Epithelial cell of prostate (primary cell): Measurements from ENCODE around the gene SHROOM1.
A peak's percentile ranks its signal among the peaks of the same experiment; 100 is the strongest.

Experiments
- DNase-seq: peaks from one replicate; pipeline ENCODE4 v3.0.0-alpha.2; 2011; ENCODE audit warnings: low read depth, low spot score
- H3K27ac ChIP-seq: fragments of 450-650 bp; 2 replicates; pipeline ENCODE4 v1.5.1; 2017; ENCODE audit warnings: mild to moderate bottlenecking

Gene SHROOM1

DNA sequence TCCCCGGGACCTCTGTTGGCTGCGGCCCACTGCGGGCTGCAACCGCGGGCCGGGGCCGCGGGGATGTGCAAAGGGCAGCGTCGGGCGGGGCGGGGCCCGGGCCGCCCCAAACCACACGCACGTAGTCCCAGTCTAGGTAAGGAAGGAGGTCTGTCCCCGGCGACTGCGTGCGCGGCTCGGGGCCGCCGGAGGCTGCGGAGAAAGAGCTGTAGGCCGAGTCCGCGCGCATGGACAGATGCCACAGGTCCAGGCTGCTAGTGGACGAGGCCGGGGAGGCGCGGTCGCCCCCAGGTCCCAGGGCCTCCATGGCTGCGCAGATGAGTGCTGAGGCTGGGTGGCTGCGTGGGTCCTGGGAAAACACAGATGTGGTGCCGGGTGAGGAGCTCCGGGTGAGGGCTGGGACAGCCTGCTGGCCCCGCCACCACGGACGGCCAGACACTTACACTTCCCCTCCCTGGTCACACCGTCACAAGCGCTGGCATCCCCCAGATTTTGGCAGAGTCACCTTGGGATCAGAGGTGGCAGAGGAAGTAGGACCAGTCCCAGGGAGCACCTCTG is 4.5 kb downstream of the SHROOM1 start:
- DNase-seq: no peak
- no peak overlapping the region for H3K27ac ChIP-seq

DNA sequence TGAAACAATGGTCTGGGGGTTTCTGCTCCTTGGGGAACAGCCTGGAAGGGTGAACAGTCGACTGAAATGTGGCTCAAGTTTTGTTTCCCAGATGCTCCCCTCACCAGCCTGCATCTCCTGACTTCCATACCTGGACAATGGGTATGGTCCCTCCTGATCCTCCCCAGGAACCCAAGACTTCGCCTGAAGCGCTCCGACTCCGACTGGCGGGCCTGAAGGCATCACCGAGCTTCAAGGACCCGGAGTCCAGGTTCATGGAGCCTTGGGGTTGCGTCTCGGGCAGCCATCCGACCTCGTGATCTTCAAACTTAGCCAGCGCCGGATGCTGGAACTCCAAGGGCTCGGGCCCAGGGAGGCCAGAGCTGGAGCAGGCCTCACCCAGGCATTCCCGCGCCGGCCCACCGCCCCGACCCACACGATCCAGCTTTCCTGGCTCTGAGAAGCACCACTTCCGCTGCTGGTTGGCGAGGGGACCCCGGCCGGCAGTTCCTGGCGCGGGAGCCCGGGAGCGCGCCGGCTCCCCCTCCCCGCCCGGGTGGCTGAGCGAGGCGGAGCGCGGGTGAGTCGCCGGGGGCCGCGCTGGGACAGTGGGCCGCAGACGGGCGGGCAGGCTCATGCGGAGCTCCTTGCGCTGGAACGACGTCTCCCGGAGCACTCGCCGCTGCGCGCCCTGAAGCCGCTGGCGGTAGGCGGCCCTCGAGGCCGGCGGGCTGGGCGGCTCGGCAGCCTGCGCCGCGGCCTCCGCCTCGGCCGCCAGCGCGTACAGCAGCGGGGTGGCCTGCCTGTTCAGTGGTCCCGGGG is 5.2 kb downstream of the SHROOM1 start:
- no peak overlapping the region for H3K27ac ChIP-seq
- DNase-seq: no peak

DNA sequence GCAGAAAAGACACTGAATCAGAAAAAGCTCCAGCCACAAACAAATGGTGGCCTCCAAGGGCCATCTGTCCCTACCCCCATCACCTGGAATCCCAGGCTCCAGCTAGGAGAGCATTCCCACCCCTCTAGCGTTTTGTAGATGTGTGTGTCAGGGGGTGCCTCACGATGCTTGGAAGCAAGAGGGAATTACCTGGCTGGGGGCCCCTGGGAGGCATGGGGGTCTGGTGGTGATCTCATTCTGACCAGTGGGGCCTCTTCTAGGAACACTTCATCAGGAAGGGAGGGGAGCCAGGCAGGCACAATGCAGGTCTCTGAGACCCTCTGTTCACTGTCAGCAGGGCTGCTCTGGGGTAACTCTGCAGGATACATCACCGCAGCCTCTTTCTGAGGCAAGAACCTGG is 6.0 kb downstream of the SHROOM1 start:
- DNase-seq: no peak
- H3K27ac ChIP-seq: no peak overlapping the region

DNA sequence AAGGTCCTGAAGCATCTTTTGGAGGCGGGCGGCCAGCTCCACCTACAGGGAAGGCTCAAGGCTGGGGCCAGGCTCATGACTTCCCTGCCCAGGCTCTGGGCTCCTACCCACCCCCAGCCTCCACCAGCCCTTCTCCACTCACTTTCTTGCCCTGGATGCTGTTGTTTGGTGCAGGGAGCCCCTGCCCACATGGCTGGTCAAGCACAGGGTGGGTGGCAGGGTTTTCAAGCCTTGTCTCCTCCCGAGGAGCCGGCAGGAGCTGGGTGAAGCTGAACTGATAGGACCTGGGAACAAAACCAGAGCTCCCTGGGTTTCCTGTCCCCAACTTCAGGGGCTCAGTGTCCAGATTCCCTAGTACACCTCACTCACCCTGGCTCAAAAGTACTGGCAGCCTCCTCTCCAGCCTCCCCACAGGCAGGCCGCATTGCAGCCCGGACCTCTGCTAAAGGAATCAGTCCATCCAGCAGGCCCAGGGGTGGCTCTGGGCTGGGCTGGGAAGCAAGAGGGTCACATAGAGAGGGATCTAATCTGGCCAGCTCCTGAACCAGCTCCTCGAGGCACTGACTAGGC is 6.9 kb downstream of the SHROOM1 start:
- DNase-seq: no peak
- H3K27ac ChIP-seq: no peak overlapping the region

DNA sequence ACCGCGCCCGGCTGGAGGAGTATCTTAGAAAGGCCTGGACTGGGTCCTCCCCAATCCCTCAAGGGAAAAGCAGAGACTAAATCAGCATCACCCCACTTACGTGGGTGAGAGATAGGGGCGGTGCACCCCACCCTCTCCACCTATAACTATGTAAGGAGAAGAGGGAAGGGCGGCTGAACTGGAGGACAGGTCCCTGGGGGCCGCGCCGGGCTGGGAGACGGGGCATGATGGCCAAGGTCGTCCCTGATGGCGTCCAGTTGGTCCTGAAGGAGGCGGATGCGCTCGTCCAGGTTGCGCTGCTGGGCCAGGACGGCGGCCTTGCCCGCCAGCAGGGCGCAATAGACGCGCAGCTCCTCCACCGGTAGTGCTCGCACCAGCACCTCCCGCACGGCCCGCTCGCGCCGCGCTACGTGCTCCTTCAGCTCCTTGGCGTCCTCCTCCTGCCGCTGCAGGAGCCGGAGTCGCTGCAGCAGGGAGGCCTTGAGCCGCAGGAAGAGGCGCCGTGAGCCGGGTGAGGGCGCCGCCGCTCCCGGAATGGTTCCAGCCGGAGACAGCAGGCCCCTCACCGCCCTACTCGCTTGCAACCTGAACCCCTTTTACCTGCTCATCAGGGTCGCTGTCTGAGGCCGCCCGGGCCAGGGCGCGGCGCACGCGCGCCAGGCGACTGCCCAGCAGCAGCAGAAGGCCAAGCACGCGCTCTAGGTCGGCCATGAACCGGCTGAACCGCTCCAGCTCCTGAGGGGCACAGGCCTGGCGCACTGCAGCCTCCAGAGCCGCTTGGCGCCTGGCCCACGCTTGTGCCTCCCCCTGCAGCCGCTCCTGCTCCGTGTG is 7.6 kb downstream of the SHROOM1 start:
- DNase-seq: no peak

DNA sequence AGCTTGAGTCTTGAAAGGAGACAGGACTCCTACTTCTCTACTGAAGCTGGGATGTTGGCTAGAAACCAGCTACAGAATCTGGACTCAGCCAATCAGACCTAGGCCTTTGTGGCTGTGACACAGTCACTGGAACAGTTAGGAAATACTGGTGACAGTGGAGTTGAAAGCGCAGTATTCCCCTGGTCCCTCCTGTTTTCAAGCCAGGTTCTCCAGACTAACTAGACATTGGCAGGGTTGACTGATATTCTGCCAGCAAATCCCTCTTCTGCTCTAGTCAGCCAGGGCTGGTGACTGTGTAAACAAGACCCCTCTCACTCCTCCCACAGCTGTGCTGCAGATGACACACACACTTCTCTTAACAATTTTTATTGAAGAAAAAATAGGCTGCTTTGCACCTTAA is 8.7 kb downstream of the SHROOM1 start:
- DNase-seq: no peak
- H3K27ac ChIP-seq: no peak overlapping the region

More for the DNA sequence above, 7.6 kb downstream of the SHROOM1 start:
- no peak overlapping the region for H3K27ac ChIP-seq

DNA sequence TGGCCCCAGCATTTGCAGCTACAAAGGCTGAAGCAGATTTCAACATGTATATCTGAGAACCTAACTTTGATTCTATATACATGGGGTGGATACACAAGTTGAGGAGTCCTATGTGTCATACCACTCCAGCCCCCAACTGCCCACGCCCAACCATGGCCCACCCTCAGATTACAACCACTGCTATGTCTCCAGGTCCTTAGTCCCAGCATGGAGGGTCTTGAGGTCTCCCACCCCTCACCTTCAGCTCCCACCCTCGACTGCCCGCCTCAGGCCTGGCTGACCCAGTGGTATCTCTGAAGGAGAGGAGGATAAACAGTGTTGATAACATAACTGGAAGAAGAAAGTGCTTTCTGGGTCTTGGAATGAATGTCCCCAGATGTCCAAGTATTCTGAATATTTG is 9.1 kb downstream of the SHROOM1 start:
- no peak for DNase-seq
- no peak overlapping the region for H3K27ac ChIP-seq

DNA sequence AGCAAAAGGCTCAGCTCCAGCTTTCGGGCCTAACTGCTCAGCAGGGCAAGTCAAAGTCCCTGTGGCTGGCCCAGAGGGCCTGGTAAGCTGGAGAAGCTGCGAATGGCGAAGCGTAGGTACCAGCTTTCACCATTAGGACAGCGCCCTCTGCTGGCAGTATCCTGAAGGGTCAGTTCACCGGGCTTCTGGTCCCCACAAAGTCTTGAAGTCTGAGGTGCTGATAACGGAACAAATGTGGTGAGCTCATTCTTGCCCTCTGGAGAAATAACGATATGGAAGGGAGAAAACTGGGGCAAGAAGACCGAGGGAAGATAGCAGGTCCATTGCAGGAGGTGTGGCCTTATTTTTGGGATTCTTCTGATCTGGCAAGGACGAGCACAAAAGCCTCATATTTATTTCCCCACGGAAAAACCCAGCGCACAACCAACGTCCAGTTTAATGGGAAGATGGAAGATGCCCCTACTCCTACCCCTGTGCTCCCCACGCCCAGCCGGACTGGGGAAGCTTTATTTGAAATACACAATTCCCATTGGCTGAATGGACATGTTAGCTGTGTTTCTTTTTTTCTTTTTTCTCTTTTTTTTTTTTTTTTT is 10.2 kb downstream of the SHROOM1 start:
- H3K27ac ChIP-seq: no peak overlapping the region
- peak; percentile 51 for DNase-seq

DNA sequence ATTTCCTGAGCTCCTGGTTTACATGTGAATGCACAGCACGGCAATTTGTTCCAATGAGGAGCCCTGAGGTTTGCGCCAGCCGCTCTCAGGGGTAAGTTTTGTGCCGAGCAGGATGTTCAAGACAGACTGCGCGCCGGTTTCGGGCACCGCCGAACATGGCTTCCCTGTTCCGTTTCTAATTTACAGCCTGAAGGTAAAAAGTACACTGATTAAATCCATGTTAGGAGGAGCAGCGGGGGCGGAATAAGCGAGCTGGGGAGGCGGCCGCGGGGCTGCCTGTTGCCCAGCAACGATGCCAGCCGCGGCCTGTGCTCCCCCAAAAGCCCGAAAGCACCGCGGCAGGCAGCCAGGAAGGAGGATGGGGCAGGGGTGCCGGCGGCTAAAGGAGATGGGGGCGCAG is 11.0 kb downstream of the SHROOM1 start:
- H3K27ac ChIP-seq: no peak overlapping the region
- no peak for DNase-seq

DNA sequence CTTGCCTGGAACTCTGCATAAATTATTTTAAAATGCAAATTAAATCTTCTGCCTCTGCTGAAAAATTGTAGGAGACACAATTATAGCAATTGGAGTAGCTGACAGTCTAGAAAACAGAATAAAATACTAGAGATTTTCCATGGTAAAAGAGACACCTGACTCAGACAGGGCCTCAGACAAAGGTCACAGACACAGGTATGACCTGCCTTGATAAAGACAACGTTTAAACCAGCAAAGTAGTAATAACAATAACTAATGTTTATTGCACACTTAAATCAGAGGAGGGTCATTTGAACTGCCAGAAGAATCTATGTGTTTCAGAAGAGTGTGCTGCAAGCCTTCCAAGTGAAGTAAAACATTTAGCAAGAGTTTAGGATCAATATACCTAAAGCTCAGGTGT is 13.4 kb downstream of the SHROOM1 start:
- H3K27ac ChIP-seq: no peak overlapping the region
- DNase-seq: no peak

DNA sequence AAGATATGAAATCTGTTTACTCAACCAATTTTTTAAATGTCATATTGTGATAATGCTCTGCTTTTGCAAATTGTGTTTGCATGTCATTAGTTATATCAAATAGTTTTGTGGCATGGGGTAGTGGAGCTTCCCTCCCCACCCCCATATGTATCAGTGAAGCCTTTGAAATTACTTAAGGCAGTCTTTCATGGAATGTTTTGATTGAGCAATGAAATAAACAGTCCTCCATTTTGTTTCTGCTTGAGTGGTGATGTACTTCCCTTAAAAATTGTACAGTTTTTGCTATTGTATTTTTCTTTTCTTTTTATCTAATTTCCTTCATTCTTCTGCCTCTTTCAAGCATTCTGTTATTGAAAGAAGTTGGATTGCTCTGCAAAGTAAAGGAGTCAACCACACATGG is 13.9 kb downstream of the SHROOM1 start:
- no peak for DNase-seq
- H3K27ac ChIP-seq: no peak overlapping the region

DNA sequence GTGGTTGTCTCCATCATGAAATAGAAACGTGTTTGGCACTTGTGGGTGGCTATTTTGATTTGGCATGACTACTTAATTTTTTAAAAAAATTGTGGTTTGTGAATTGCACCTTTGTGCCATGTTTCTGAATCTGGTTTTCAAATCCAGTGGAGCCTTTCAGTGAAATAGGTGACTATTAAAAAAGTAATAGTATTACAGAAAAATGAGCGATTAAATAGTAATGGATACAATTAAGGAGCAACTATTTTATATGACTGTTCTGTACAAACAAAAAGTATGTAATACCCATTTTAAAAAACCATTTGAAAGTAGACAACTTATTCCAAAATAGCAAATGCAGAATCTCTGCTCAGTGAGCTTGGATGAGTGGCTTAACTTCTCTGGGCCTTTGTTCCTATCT is 14.4 kb downstream of the SHROOM1 start:
- no peak for DNase-seq
- no peak overlapping the region for H3K27ac ChIP-seq

DNA sequence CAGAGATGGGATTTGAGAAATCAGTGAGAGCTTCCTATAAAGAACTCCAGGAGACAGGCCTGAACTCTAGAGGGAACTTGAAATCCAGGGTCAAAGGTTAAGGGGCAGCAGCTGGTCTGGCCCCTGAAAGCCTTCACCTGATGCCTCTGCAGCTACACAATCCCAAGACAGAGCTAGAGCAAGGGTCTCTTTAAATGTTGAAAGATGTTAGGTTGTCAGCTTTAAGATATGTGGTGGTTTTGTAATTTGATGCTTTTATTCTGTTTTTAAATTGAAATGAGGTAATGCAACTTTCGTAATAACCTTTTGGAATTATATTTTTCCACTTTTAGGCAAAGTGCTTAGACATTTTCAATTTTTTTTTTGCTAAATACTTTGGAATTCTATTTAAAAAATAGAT is 15.0 kb downstream of the SHROOM1 start:
- no peak overlapping the region for H3K27ac ChIP-seq
- DNase-seq: no peak

DNA sequence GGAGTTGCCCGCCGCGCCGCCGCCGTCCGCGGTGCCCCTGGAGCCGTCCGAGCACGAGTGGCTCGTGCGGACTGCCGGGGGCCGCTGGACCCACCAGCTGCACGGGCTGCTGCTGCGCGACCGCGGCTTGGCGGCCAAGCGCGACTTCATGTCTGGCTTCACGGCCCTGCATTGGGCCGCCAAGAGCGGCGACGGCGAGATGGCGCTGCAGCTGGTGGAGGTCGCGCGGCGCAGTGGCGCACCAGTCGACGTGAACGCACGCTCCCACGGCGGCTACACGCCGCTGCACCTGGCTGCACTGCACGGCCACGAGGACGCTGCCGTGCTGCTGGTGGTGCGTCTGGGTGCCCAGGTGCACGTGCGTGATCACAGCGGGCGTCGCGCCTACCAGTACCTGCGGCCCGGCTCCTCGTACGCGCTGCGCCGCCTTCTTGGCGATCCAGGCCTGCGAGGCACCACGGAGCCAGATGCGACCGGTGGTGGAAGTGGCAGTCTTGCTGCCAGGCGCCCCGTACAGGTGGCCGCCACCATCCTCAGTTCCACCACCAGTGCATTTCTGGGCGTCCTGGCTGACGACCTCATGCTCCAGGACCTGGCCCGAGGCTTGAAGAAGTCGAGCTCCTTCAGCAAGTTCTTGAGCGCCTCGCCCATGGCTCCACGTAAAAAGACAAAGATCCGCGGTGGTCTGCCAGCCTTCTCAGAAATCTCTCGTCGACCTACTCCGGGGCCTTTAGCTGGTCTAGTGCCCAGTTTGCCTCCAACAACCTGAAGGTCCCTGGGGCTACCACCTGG is 15.7 kb downstream of the SHROOM1 start:
- no peak overlapping the region for H3K27ac ChIP-seq
- DNase-seq: no peak

DNA sequence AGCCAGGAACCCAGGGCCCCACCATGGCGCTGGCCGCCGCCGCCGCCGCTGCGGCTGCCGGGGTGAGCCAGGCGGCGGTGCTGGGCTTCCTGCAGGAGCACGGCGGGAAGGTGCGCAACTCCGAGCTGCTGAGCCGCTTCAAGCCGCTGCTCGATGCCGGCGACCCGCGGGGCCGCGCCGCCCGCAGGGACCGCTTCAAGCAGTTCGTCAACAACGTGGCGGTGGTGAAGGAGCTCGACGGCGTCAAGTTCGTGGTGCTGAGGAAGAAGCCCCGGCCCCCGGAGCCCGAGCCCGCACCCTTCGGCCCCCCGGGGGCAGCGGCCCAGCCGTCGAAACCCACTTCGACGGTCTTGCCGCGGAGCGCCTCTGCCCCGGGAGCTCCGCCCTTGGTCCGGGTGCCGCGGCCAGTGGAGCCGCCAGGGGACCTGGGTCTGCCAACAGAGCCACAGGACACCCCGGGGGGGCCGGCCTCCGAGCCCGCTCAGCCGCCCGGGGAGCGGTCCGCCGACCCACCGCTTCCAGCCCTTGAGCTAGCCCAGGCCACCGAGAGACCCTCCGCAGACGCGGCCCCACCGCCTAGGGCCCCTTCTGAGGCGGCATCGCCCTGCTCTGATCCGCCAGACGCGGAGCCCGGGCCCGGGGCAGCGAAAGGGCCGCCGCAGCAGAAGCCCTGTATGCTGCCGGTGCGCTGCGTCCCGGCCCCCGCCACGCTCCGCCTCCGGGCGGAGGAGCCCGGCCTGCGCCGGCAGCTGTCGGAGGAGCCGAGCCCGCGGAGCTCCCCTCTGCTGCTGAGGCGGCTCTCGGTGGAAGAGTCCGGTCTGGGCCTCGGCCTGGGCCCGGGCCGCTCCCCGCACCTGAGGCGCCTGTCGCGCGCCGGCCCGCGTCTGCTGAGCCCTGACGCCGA is 16.6 kb downstream of the SHROOM1 start:
- H3K27ac ChIP-seq: no peak overlapping the region
- DNase-seq: no peak

DNA sequence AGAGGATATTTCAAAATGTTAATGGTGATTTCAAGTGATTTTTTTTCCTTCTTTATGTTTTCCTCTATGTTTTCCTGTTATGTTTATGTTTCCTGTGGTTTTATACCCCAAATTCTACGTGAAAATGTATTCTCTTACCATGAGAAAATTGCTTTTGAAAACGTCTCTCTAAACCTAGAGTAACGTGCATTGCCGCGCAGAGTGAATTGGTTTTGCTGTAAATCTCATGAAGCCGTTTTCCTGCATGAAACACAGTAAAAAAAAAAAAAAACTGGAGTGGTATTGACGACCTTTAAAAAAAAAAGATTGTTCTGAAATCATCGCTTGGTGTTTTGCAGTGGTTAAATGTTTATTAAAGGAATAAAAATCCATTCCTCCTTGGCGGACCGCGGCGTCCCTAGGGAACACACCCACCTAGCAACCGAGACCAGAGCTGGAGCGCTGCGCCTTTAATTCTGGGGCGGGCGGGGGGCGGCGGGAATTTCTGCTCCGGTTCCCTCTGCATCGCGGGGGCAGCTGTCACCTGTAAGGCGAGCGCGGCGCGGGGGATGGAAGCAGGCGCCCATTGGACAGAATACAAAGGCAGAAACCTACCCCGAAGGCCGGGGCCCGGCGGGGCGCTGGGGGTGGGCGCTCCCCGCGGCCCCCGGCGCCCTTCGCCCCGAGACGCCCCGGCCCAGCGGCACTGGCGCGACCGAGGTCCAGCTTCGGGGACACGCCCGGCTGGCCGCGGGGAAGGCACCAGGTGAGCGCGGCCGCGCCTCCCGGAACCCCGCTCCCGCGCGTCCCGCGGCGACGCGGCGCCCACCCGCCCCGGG is 17.5 kb downstream of the SHROOM1 start, which contains the start of gene SOWAHA:
TSS of gene SOWAHA (plus strand) at position 522 of the 818 bp plus-strand sequence. CDS start 320 bp downstream, outside the sequence.
- DNase-seq: no peak
- no peak within 1 kb of the TSS for H3K27ac ChIP-seq

DNA sequence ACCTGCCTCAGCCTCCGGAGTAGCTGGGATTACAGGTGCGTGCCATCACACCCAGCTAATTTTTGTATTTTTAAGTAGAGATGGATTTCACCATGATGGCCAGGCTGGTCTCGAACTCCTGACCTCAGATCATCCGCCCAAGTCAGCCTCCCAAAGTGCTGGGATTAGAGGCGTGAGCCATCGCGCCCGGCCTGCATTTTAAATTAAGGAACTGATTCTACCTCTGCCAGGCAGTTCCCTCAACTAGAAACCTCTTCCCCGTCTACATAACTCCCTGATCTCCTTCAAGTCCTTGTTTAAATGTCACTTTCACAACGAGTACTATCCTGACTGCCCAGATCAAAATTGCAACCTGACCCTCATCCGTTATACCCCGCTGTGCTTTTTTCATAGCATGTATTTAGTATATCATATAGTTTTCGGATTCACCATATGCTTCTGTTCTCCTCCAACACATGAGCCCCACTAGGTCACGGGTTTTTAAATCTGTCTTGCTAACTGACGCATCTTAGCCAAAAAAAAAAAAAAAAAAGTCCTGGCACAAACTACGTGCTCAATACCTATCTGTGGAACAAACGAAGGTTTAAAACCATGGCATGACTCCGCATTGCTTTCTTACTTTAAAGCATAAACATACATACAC is 18.2 kb downstream of the SHROOM1 start:
- no peak overlapping the region for H3K27ac ChIP-seq
- no peak for DNase-seq
